LHCN-M2 (cell line): ENCODE results near the gene PLEKHF1. TPM values are rescaled to one million over a fixed set of nuclear protein-coding genes. Genes with fewer than 3 reads are reported as not detected.
"Not testable (repeated sequence)": the region's sequence is repeated elsewhere in the genome, so short reads cannot be mapped to it uniquely, and the experiment has no call there.

Experiments used
- DNase-seq: peaks from one replicate; pipeline ENCODE4 v3.0.0-alpha.2; 2012; ENCODE audit warnings: low read depth
- total RNA-seq: library from RNA; depleted of rRNA; stranded (reverse); fragments of >200 nt; gene quantifications from 2 replicates; pipeline ENCODE4 v1.2.3, GENCODE V29; 2014

The PLEKHF1 gene
- total RNA-seq, 1 experiment from 2014 or later, result 15.2 TPM

GRCh38 chr19:29697523-29698261, 32.4 kb downstream of the PLEKHF1 start:
- DNase-seq, result no peak

GRCh38 chr19:29699861-29700260, 34.6 kb downstream of the PLEKHF1 start:
- no peak for DNase-seq

GRCh38 chr19:29700498-29700897, 35.2 kb downstream of the PLEKHF1 start:
- DNase-seq, result no peak

GRCh38 chr19:29702161-29702962, 37.1 kb downstream of the PLEKHF1 start:
- no peak for DNase-seq

- no peak for DNase-seq
Observed at GRCh38 chr19:29702963-29703320, 37.7 kb downstream of the PLEKHF1 start.

- DNase-seq, result no peak
Observed at GRCh38 chr19:29704562-29705558, 39.6 kb downstream of the PLEKHF1 start.

- DNase-seq, result no peak
Observed at GRCh38 chr19:29705706-29706105, 40.4 kb downstream of the PLEKHF1 start.

- DNase-seq, result no peak
Observed at GRCh38 chr19:29706635-29707034, 41.4 kb downstream of the PLEKHF1 start.

- peak; percentile 52 for DNase-seq
Observed at GRCh38 chr19:29708554-29709439, 43.5 kb downstream of the PLEKHF1 start.

GRCh38 chr19:29709440-29709798, 44.2 kb downstream of the PLEKHF1 start:
- not testable (repeated sequence) for DNase-seq

- no peak for DNase-seq
Observed at GRCh38 chr19:29711584-29712132, 46.4 kb downstream of the PLEKHF1 start.

- DNase-seq, result no peak
Observed at GRCh38 chr19:29712744-29713516, 47.7 kb downstream of the PLEKHF1 start.

GRCh38 chr19:29714371-29714952, 49.2 kb downstream of the PLEKHF1 start:
- no peak for DNase-seq

- DNase-seq, result peak; percentile 35
Observed at GRCh38 chr19:29714953-29715700, 49.9 kb downstream of the PLEKHF1 start, which contains the start of gene C19orf12. Gene C19orf12, minus strand, starts transcription at chr19:29715261. Its CDS starts 6,848 bp downstream, at chr19:29708413.

- no peak for DNase-seq
Observed at GRCh38 chr19:29715701-29716581, 50.7 kb downstream of the PLEKHF1 start.

- DNase-seq, result no peak
Observed at GRCh38 chr19:29717051-29717450, 51.8 kb downstream of the PLEKHF1 start.

- peak; percentile 1 for DNase-seq
Observed at GRCh38 chr19:29724102-29724641, 58.9 kb downstream of the PLEKHF1 start.
